PFSK-1 (cell line): Measurements from ENCODE around the gene GDPD4.

ENCODE experiments used
- FOXP2 ChIP-seq: optimal IDR thresholded peaks from 2 replicates; pipeline ENCODE3; 2011; ENCODE audit warnings: borderline replicate concordance, control low read depth, inconsistent platforms; ENCODE audit not compliant: insufficient read depth; ENCODE audit errors: extremely low read length, extremely low read depth
- POLR2AphosphoS5 ChIP-seq: IDR thresholded peaks from 2 replicates; pipeline ENCODE4 v1.6.1; 2012; ENCODE audit warnings: low read depth, mild to moderate bottlenecking, control low read depth, low read length, moderate library complexity
- SIN3A ChIP-seq: IDR thresholded peaks from 2 replicates; pipeline ENCODE4 v1.6.1; 2012; ENCODE audit warnings: mild to moderate bottlenecking, low read length, moderate library complexity, borderline replicate concordance; ENCODE audit not compliant: insufficient read depth
- TAF1 ChIP-seq: IDR thresholded peaks from 2 replicates; pipeline ENCODE4 v1.6.1; 2012; ENCODE audit warnings: low read length, control low read depth, borderline replicate concordance; ENCODE audit not compliant: insufficient read depth
- TF ChIP-seq, protein P1 (sequence below), 2 experiments: IDR thresholded peaks; 2 replicates each; pipeline versions ENCODE4 v1.6.1 to v1.8.0; 2011 to 2012; ENCODE audit warnings: low read depth in 2 of 2, low read length in 2 of 2, control low read depth in 1 of 2, inconsistent platforms in 1 of 2, mild to moderate bottlenecking in 1 of 2, moderate library complexity in 1 of 2; ENCODE audit not compliant: insufficient read depth in 1 of 2

DNA sequence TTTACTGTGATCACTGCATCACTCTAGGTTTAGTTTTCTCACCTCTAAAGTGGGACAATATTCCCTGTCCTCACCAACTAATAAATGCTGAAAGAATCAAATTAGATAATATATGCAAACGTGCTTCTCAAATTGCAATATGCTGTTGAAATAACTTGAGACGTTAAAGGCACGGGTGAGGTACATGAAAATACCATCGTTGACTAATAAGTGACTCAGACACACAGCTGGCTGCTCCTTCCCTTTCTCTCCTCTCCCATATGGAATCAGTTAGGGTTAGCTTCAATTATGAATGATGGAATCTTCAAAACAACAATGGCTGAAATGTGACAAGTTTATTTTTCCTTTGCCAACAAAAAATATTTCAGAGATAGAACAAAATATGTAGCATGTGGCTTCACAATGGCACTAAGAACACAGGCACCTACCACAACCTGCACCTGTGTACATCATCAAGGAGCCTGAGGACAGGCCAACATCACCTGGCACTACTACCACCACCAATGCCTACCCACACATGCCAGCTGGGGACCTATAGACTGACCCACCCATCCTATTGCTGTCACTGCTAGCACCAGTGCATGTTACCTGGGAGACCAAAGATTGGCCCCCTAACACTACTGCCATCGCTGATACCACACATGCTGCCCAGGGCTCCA is 13.7 kb downstream of the GDPD4 start:
- no peak; the same call in 1 of the 2 replicates for TF ChIP-seq POLR2AphosphoS5
- TF ChIP-seq, protein P1, sequence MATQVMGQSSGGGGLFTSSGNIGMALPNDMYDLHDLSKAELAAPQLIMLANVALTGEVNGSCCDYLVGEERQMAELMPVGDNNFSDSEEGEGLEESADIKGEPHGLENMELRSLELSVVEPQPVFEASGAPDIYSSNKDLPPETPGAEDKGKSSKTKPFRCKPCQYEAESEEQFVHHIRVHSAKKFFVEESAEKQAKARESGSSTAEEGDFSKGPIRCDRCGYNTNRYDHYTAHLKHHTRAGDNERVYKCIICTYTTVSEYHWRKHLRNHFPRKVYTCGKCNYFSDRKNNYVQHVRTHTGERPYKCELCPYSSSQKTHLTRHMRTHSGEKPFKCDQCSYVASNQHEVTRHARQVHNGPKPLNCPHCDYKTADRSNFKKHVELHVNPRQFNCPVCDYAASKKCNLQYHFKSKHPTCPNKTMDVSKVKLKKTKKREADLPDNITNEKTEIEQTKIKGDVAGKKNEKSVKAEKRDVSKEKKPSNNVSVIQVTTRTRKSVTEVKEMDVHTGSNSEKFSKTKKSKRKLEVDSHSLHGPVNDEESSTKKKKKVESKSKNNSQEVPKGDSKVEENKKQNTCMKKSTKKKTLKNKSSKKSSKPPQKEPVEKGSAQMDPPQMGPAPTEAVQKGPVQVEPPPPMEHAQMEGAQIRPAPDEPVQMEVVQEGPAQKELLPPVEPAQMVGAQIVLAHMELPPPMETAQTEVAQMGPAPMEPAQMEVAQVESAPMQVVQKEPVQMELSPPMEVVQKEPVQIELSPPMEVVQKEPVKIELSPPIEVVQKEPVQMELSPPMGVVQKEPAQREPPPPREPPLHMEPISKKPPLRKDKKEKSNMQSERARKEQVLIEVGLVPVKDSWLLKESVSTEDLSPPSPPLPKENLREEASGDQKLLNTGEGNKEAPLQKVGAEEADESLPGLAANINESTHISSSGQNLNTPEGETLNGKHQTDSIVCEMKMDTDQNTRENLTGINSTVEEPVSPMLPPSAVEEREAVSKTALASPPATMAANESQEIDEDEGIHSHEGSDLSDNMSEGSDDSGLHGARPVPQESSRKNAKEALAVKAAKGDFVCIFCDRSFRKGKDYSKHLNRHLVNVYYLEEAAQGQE (IDR thresholded peaks at IDR 0.05; ENCODE audit: insufficient read depth in 1 of 2, low read depth in 2 of 2, low read length in 2 of 2): 0 out of 4 replicates have a peak, but pooled peaks of 1 of the 2 experiments have one; percentile 37
- TF ChIP-seq FOXP2: no peak
- TF ChIP-seq TAF1: peak; percentile 45; the same call in 1 of the 2 replicates
- TF ChIP-seq SIN3A: peak; percentile 58; the same call in 1 of the 2 replicates
